K562 (cell line): Measurements from ENCODE around the gene TNFRSF6B. TPM values are rescaled to one million over a fixed set of nuclear protein-coding genes. Genes with fewer than 3 reads are reported as not detected.

Source experiments
- CREBBP ChIP-seq: IDR thresholded peaks from one replicate; pipeline ENCODE4 v1.6.1; 2012; ENCODE audit warnings: low read depth, mild to moderate bottlenecking, control low read depth, inconsistent platforms, low read length
- ELK3 ChIP-seq: fragments of 450-650 bp; formaldehyde crosslinking; IDR thresholded peaks from 2 replicates; pipeline ENCODE4 v1.4.0; 2020; ENCODE audit warnings: mild to moderate bottlenecking
- GTF2E2 ChIP-seq: fragments of 200-800 bp; sonication (Bioruptor generic); IDR thresholded peaks from 2 replicates; pipeline ENCODE4 v1.6.1; 2016; ENCODE audit warnings: missing genetic modification characterization, missing compliant biosample characterization
- HBP1 ChIP-seq: fragments of 450-650 bp; formaldehyde crosslinking; IDR thresholded peaks from 2 replicates; pipeline ENCODE4 v1.4.0; 2022; ENCODE audit warnings: missing genetic modification characterization
- HDAC3 ChIP-seq: fragments of 450-650 bp; IDR thresholded peaks from 2 replicates; pipeline ENCODE4 v1.6.1; 2018; ENCODE audit warnings: borderline replicate concordance, mild to moderate bottlenecking, moderate library complexity; ENCODE audit not compliant: partially characterized antibody
- MAZ ChIP-seq, 2 experiments: fragments of 450-650 bp in 1 of 2; sonication (generic) in 1 of 2; formaldehyde crosslinking; IDR thresholded peaks in 1 of 2; conservative IDR thresholded peaks in 1 of 2; 2 replicates each; pipeline versions ENCODE4 v1.4.0 to v1.5.0; 2020; ENCODE audit warnings: mild to moderate bottlenecking in 1 of 2, missing genetic modification reagents in 1 of 2
- MED1 ChIP-seq: sonication (generic); formaldehyde crosslinking; IDR thresholded peaks from 2 replicates; pipeline ENCODE4 v1.8.1; 2023; ENCODE audit warnings: missing genetic modification reagents, borderline replicate concordance
- NCOR1 ChIP-seq: fragments of 450-650 bp; IDR thresholded peaks from 2 replicates; pipeline ENCODE4 v1.6.1; 2016; ENCODE audit warnings: mild to moderate bottlenecking, moderate library complexity
- RBM15 ChIP-seq: fragments of 200-400 bp; formaldehyde crosslinking; IDR thresholded peaks from 2 replicates; pipeline ENCODE4 v1.6.1; 2018; ENCODE audit warnings: mild to moderate bottlenecking, low read length, moderate library complexity; ENCODE audit not compliant: insufficient read depth
- RFX5 ChIP-seq: IDR thresholded peaks from 2 replicates; pipeline ENCODE4 v1.6.1; 2011; ENCODE audit warnings: low read depth, mild to moderate bottlenecking, improper control_type of control experiment, low read length
- SMARCA4 ChIP-seq: fragments of 450-650 bp; IDR thresholded peaks from 2 replicates; pipeline ENCODE4 v1.6.1; 2016
- SMC3 ChIP-seq: conservative IDR thresholded peaks from 2 replicates; pipeline ENCODE4 v1.6.1; 2011; ENCODE audit warnings: low read depth, low read length, improper control_type of control experiment; ENCODE audit not compliant: insufficient read depth
- STAG1 ChIP-seq: sonication (generic); formaldehyde crosslinking; IDR thresholded peaks from 2 replicates; pipeline ENCODE4 v1.5.0; 2020; ENCODE audit warnings: missing genetic modification reagents, borderline replicate concordance
- TFAP4 ChIP-seq: sonication (generic); formaldehyde crosslinking; IDR thresholded peaks from 2 replicates; pipeline ENCODE4 v1.8.0; 2022; ENCODE audit warnings: missing genetic modification reagents, mild to moderate bottlenecking, moderate library complexity, borderline replicate concordance
- ZBTB11 ChIP-seq, 3 experiments: fragments of 200-800 bp in 1 of 3; fragments of 250-450 bp in 1 of 3; fragments of 450-650 bp in 1 of 3; sonication (Bioruptor Pico) in 1 of 3; sonication (Bioruptor generic) in 1 of 3; formaldehyde crosslinking in 1 of 3; IDR thresholded peaks; 2 replicates each; pipeline versions ENCODE4 v1.6.1 to v1.8.0; 2016 to 2022; ENCODE audit warnings: mild to moderate bottlenecking in 2 of 3, missing genetic modification characterization in 2 of 3, missing compliant biosample characterization in 1 of 3, moderate library complexity in 1 of 3
- ZNF184 ChIP-seq: sonication (generic); formaldehyde crosslinking; IDR thresholded peaks from 2 replicates; pipeline ENCODE4 v1.5.0; 2020; ENCODE audit warnings: missing genetic modification reagents
- polyA plus RNA-seq, 8 experiments: library from polyadenylated mRNA; depleted of rRNA in 4 of 8; stranded (reverse) in 5 of 8; unstranded in 3 of 8; fragments of >200 nt; fragmentation: Nextera tagmentation in 2 of 8; fragmentation: Illumina TruSeq in 1 of 8; extraction: Ambion mirVana in 2 of 8; extraction: Trizol in 1 of 8; gene quantifications; 2 replicates each; pipeline versions ENCODE4 v1.2.1 to v1.2.3, GENCODE V29; 2011 to 2014; ENCODE audit warnings: inconsistent platforms in 1 of 8, missing spikeins in 1 of 8
- total RNA-seq, 7 experiments: library from RNA; depleted of rRNA in 6 of 7; stranded (reverse); fragments of >200 nt in 6 of 7; fragmentation: Illumina TruSeq in 2 of 7; extraction: Trizol in 2 of 7; gene quantifications; 2 replicates each; pipeline versions ENCODE4 v1.2.1 to v1.2.3, GENCODE V29; 2011 to 2021; ENCODE audit warnings: low replicate concordance in 1 of 7
- TF ChIP-seq, protein P1 (sequence below): fragments of 450-650 bp; IDR thresholded peaks from 2 replicates; pipeline ENCODE4 v1.6.1; 2014; ENCODE audit warnings: low read depth, mild to moderate bottlenecking, moderate library complexity, borderline replicate concordance

The TNFRSF6B gene
- total and polyA plus RNA-seq, 9 of the 15 experiments (the other 6 are each of a cell fraction or from before 2014, with no cell fraction given) = 0.10 to 3.5 (median 0.32) TPM; not detected in 6

- TF ChIP-seq ZBTB11 (CRISPR knock-in tag; IDR thresholded peaks at IDR 0.05) = no peak
- TF ChIP-seq RBM15 = no peak
- no peak for TF ChIP-seq HBP1 (CRISPR knock-in tag)
- TF ChIP-seq SMC3 = no peak
- TF ChIP-seq NCOR1 = no peak
- TF ChIP-seq MAZ (CRISPR knock-in tag; conservative IDR thresholded peaks at IDR 0.05 in 1 of 2, IDR thresholded peaks at IDR 0.05 in 1 of 2) = peak; percentile 26 to 76; a peak in 2 of 4 replicates
- no peak for TF ChIP-seq RFX5
- TF ChIP-seq STAG1 (CRISPR knock-in tag) = no peak
- TF ChIP-seq MED1 (CRISPR knock-in tag) = no peak
- TF ChIP-seq SMARCA4 = no peak
- TF ChIP-seq TFAP4 (CRISPR knock-in tag) = no peak; the same call in 1 of the 2 replicates
- no peak for TF ChIP-seq ELK3
- TF ChIP-seq, protein P1, sequence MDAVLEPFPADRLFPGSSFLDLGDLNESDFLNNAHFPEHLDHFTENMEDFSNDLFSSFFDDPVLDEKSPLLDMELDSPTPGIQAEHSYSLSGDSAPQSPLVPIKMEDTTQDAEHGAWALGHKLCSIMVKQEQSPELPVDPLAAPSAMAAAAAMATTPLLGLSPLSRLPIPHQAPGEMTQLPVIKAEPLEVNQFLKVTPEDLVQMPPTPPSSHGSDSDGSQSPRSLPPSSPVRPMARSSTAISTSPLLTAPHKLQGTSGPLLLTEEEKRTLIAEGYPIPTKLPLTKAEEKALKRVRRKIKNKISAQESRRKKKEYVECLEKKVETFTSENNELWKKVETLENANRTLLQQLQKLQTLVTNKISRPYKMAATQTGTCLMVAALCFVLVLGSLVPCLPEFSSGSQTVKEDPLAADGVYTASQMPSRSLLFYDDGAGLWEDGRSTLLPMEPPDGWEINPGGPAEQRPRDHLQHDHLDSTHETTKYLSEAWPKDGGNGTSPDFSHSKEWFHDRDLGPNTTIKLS = no peak
- no peak for TF ChIP-seq ZNF184 (CRISPR knock-in tag)
- no peak for TF ChIP-seq HDAC3
- no peak for TF ChIP-seq GTF2E2 (tag)
- TF ChIP-seq CREBBP = no peak
These were observed 42.9 kb downstream of the TNFRSF6B start, which contains the start of gene SLC2A4RG (continued) for GRCh38 chr20:63739130-63740069.
